ENCODE measurements around the gene DEPDC7.
"Not testable (repeated sequence)": the region's sequence is repeated elsewhere in the genome, so short reads cannot be mapped to it uniquely, and the experiment has no call there.

Gene DEPDC7

GRCh38 chr11:33015621-33016551 is at the start of gene DEPDC7:
Gene DEPDC7 (plus strand): TSS chr11:33015878. CDS start chr11:33015956, 78 bp downstream.
- DNase-seq = no peak

DNA sequence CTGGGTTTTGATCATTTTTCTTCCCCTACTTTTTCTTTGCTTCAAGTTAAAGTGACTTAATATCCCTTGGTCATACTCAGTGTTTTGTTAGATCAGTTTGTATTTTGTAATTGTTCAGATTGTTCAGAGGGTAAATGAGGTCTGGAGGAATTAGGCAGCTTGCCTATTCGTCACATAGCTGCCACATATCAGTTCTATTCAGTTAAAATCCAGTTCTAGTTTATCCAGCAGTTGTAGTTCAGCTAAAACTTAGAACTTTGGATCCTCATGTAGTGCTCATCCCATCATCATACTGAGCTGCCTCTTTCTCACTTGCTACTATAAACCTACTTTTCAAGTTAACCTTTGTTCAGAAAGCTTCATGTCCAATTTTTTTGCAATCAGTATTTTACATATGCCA is 47.1 kb upstream of the DEPDC7 start:
- no peak for DNase-seq

GRCh38 chr11:32972233-32972632 is 43.4 kb upstream of the DEPDC7 start:
- DNase-seq = not testable (repeated sequence)

DNA sequence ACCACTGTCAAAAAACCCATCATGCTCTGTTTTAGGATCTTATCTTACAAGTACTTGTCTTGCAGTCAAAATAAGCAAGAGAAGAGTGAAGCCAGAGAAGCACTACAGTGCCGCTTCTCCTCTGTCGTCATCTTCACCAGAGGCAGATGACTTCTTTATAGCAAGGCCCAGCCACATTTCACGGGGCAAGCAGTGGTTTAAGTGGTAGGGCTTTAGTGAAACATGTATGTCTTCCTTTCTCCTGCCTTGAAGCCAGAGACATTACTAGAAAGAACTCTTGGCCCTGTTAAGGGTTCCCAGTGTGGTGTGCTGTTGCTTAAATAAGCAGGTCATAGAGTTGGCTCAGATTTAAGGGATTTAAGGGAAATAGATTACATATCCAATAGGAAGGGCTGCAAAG is 42.9 kb upstream of the DEPDC7 start:
- no peak for DNase-seq

- DNase-seq = no peak
These were observed 33.1 kb upstream of the DEPDC7 start for GRCh38 chr11:32982626-32983025.

GRCh38 chr11:32983506-32983905 is 32.2 kb upstream of the DEPDC7 start:
- no peak for DNase-seq

GRCh38 chr11:32985600-32985999 is 30.1 kb upstream of the DEPDC7 start:
- no peak for DNase-seq

DNA sequence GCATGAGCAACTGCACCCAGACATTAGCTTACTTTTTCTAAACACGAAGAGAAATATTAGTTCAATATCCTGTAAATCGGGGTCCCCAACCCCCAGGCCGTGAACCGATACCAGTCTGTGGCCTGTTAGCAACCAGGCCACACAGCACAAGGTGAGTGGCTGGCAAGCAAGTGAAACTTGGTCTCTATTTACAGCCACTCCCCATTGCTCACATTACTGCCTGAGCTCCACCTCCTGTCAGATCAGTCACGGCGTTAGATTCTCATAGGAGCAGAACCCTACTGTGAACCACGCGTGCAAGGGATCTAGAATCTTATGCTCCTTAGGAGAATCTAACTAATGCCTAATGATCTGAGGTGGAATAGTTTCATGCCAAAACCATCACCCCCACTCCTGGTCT is 27.8 kb upstream of the DEPDC7 start:
- DNase-seq = no peak

DNA sequence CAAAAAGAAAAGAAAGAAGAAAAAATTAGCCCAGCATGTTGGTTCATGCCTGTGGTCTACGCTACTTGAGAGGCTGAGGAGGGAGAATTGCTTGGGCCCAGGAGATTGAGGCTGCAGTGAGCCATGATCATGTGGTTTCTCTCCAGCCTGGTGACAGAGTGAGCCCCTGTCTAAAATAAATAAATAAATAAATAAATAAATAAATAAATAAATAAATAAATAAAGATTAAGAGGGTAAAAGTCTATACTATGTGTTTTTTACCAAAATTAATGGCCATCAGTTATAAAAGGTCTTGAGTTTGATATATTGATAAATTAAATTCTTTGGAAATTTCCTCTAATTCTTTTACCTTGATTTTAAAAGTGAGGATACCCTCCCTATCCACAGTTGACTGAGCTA is 25.2 kb upstream of the DEPDC7 start:
- no peak for DNase-seq

GRCh38 chr11:32991427-32991826 is 24.3 kb upstream of the DEPDC7 start:
- no peak for DNase-seq

GRCh38 chr11:32991898-32992297 is 23.8 kb upstream of the DEPDC7 start:
- no peak for DNase-seq

DNA sequence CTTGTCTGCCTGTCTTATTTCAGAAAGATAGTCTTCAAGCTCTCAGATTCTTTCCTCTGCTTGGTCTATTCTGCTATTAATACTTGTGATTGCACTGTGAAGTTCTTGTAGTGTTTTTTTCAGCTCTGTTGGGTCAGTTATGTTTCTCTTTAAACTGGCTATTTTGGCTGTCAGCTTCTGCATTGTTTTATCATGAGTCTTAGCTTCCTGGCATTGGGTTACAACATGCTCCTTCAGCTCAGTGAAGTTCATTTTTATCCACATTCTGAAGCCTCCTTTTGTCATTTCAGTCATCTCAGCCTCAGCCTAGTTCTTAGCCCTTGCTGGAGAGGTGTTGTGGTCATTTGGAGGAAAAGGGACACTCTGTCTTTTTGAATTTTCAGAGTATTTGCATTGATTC is 15.5 kb upstream of the DEPDC7 start:
- no peak for DNase-seq

GRCh38 chr11:33001281-33001680 is 14.4 kb upstream of the DEPDC7 start:
- DNase-seq = no peak

DNA sequence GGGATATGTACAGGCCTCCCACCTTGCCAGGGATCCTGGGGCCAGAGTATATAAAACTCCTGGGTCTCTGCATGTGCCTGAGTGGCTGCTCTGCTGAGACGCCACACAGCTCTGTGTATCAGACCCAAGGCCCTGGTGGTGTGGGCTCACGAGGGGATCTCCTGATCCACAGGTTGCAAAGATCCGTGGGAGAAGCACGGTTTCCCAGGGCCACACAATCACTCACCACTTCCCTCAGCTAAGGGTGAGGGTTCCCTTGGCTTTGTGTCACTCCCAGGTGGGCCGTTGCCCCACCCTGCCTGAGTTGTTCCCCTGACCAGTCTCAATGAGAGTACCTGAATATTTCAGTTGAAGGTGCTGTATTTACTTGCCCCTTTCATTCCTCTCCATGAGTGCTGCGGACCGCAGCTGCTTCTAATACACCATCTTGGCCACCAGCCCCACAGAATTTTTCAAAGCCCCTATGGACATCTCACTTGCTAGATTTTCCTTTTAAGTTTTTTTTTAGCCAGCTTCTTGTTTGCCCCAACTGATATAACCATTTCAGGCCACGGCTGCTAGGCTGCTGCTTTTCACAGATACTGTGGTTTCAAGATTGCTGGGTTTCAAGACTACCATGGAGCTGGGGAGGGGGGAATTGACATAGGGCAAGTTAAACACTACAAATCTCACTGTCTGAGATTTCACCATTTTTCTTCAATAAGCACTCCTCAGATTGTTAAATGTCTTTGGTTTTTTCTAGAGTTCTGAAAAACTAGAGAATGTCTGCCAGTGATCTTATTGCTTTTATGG is 13.7 kb upstream of the DEPDC7 start:
- no peak for DNase-seq

- no peak for DNase-seq
These were observed 10.5 kb upstream of the DEPDC7 start for GRCh38 chr11:33005175-33005574.

GRCh38 chr11:33006010-33006409 is 9.7 kb upstream of the DEPDC7 start:
- DNase-seq = no peak

GRCh38 chr11:33013755-33014154 is 1.9 kb upstream of the DEPDC7 start:
- DNase-seq = no peak

DNA sequence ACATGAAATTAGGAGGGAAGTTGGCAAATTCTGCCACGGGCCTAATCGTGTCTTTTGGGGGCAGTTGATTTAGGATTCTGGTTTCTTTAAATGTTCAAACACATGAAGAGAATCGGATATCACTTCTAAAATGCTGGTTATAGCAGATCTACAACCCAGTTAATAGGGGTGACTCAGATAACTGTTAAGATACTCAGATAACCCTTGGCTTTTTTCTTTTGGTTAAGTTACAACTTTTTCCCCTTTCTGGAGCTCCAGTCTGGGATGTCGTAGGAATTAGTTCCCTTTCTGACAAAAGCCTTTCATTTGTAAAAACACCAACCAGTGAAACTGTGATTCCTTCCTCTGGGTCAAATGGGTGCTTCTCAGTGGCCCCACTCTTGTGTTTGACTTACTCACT is 976 bp downstream of the DEPDC7 start:
- DNase-seq = no peak

DNA sequence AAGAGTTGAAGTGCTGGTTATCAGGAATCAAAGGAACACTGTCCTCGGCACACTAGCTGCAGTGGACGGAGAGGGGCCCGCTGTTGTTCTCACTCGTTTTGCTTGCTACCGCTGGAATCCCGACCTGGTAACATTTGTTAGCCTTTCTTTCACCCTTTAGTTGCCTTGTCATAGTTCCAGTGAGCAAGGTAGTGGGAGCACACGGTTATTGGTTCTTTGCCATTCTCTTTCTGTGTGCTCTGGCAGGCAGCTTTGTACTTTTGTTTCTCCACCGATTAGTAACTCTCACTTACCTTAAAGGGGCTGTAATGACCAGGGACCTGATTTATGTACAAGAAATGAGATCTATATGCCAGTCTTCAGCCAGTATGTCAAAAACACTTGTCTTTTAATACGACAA is 1.8 kb downstream of the DEPDC7 start:
- no peak for DNase-seq

DNA sequence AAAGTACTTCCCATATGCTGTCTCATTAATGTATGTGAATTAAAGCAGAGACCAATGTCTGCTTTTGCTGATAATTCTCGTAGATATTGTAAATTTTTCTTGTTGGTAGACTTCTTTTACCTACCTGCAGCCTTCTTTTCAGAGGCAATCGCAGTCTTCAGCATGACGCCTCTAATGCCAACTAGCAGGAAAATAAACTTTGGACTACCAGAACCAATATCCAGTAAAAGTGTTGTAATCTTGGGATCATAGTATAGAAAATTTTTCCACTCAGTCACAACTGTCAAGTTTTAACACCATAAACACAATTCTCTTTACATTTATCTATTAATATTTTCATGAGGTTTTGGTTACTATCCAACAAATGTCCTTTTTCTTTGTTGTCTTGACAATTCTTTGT is 2.3 kb downstream of the DEPDC7 start:
- no peak for DNase-seq

GRCh38 chr11:33018840-33019239 is 3.2 kb downstream of the DEPDC7 start:
- no peak for DNase-seq

DNA sequence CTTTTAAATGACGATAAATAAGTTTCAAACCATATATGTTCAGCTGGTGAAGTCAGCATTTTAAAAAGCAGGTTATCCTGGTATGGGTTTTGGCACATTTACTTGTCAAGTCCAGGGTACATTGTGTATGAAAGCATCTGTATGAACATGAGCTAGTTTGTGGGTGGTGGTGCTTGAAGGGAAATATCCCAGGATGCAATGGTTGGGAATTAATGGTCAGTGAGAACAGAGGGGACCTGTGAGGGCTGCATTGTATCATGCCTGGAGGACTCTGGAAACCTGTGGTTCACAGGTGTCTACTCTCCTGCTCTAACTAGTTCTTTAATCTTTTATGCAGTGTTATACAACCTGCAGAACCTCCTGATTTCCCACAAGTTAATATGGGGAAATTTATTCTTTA is 5.8 kb downstream of the DEPDC7 start:
- no peak for DNase-seq

GRCh38 chr11:33021937-33022336 is 6.3 kb downstream of the DEPDC7 start:
- no peak for DNase-seq

- no peak for DNase-seq
These were observed 9.7 kb downstream of the DEPDC7 start for GRCh38 chr11:33025339-33025722.
